DND-41 (cell line): ENCODE data around the gene SEMA5A.
"Not testable (repeated sequence)": the region's sequence is repeated elsewhere in the genome, so short reads cannot be mapped to it uniquely, and the experiment has no call there.

Experiments used
- ATAC-seq: fragments of 200-7000 bp; cut with Tn5 transposase; 3 replicates; pipeline ENCODE4 v1.9.1; 2021; ENCODE audit warnings: low read depth; ENCODE audit not compliant: insufficient read depth
- DNase-seq: peaks from one replicate; pipeline ENCODE4 v3.0.0-alpha.2; 2020
- H2AFZ ChIP-seq: 2 replicates; pipeline ENCODE4 v1.6.0; 2012; ENCODE audit warnings: low read depth, low read length
- H3K27ac ChIP-seq: 2 replicates; pipeline ENCODE4 v1.5.1; 2012; ENCODE audit warnings: low read length, inconsistent platforms
- H3K27me3 ChIP-seq: fragments of 200-600 bp; sonication (generic); 2 replicates; pipeline ENCODE4 v1.6.0; 2012; ENCODE audit warnings: low read length, mild to moderate bottlenecking, inconsistent platforms; ENCODE audit not compliant: insufficient read depth, poor library complexity
- H3K36me3 ChIP-seq: 2 replicates; pipeline ENCODE4 v1.5.1; 2012; ENCODE audit warnings: low read length, inconsistent platforms; ENCODE audit not compliant: insufficient read depth
- H3K4me1 ChIP-seq: 2 replicates; pipeline ENCODE4 v1.5.1; 2012; ENCODE audit warnings: mild to moderate bottlenecking, low read length; ENCODE audit not compliant: insufficient read depth
- H3K4me2 ChIP-seq: 2 replicates; pipeline ENCODE4 v1.6.0; 2012; ENCODE audit warnings: mild to moderate bottlenecking, moderate library complexity, low read length, inconsistent platforms; ENCODE audit not compliant: insufficient read depth
- H3K4me3 ChIP-seq, 2 experiments: fragments of 200-600 bp in 1 of 2; shearing (Covaris generic) in 1 of 2; 2 replicates each; pipeline ENCODE4 v1.5.1; 2012 to 2016; ENCODE audit warnings: inconsistent platforms in 2 of 2, low read length in 2 of 2, mild to moderate bottlenecking in 2 of 2, low read depth in 1 of 2, moderate library complexity in 1 of 2
- H3K79me2 ChIP-seq: 2 replicates; pipeline ENCODE4 v1.6.0; 2012; ENCODE audit warnings: low read length, inconsistent platforms; ENCODE audit not compliant: insufficient read depth
- H3K9ac ChIP-seq: 2 replicates; pipeline ENCODE4 v1.6.0; 2012; ENCODE audit warnings: low read depth, mild to moderate bottlenecking, inconsistent platforms, low read length, moderate library complexity
- H3K9me3 ChIP-seq: 2 replicates; pipeline ENCODE4 v1.5.1; 2012; ENCODE audit warnings: low read length, moderate library complexity, mild to moderate bottlenecking, inconsistent platforms; ENCODE audit not compliant: insufficient read depth, severe bottlenecking
- H4K20me1 ChIP-seq: 2 replicates; pipeline ENCODE4 v1.6.0; 2012; ENCODE audit warnings: low read length; ENCODE audit not compliant: insufficient read depth
- EZH2 ChIP-seq: IDR thresholded peaks from 3 replicates; pipeline ENCODE4 v1.6.1; 2012; ENCODE audit warnings: borderline replicate concordance, low read depth, mild to moderate bottlenecking, moderate library complexity, low read length, inconsistent platforms; ENCODE audit not compliant: severe bottlenecking
- TF ChIP-seq, protein P1 (sequence below): IDR thresholded peaks from 2 replicates; pipeline ENCODE4 v1.5.1; 2012; ENCODE audit warnings: borderline replicate concordance, low read length, moderate library complexity, mild to moderate bottlenecking; ENCODE audit not compliant: poor library complexity, severe bottlenecking; ENCODE audit errors: extremely low read depth

SEMA5A gene

DNA sequence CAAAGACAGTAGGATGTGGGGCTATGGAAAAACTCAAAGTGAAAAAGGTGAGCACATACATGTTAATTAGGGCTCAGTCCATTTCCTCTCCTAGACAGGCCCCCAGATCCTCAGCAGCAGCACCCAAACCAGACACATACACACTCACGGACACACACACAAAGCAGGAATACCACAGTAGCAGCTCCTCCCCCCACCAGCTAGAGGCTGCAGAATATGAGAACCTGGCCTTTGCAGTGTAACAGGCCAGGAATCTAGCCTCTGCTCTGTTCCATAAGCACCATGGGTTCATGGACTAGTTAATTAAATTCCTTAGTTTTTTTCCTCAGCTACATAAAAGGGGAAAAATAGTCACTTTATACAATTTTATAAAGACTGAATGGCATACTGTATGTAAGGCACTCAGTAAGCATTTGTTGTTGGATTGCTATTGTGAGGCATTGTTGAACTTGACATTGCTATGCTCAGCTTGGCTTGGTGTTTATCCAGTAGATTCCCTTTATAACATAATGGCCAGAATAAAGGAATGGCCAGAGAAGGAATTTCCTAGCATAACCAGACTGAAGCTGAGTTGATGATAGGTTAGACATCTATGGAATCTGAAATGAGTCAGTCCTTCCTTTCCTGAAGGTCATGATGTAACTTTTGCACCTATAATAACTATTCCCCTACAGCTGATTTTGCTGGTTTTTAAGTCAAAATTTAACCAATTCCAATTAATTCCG lies 186.8 kb downstream of the SEMA5A start:
- no peaks in the 10 kb centered on the region for H3K79me2 ChIP-seq

DNA sequence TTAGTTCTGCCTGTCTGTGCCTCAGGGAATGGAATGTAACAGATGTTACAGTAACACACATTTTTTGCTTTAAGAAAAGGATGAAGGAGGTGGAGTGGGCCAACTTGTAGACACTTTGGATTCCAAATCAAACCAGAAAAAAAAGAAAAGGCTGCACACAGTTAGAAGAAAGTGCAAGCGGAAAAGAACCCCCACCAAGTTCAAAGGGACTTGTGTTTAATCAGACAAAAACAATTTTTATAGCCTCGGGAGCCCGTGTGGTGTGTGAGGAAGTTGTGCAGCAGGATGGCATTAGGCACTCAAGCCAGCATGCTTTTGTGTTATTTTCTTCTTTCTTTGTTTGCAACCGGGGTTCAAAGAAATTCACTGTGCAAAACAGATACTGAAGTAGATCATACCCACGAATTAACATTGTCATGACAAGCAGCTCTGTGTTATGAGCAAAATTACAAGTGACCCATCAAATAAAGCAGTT lies 189.5 kb downstream of the SEMA5A start:
- H3K79me2 ChIP-seq: no peaks in the 10 kb centered on the region
- no peak overlapping the region for H3K9ac ChIP-seq
- no peaks in the 10 kb centered on the region for H3K27me3 ChIP-seq
- H3K4me2 ChIP-seq: no peak overlapping the region
- H2AFZ ChIP-seq: no peak overlapping the region
- ATAC-seq: no peak
- no peaks in the 10 kb centered on the region for H4K20me1 ChIP-seq
- no peak overlapping the region for H3K4me3 ChIP-seq
- no peak for DNase-seq
- TF ChIP-seq, protein P1, sequence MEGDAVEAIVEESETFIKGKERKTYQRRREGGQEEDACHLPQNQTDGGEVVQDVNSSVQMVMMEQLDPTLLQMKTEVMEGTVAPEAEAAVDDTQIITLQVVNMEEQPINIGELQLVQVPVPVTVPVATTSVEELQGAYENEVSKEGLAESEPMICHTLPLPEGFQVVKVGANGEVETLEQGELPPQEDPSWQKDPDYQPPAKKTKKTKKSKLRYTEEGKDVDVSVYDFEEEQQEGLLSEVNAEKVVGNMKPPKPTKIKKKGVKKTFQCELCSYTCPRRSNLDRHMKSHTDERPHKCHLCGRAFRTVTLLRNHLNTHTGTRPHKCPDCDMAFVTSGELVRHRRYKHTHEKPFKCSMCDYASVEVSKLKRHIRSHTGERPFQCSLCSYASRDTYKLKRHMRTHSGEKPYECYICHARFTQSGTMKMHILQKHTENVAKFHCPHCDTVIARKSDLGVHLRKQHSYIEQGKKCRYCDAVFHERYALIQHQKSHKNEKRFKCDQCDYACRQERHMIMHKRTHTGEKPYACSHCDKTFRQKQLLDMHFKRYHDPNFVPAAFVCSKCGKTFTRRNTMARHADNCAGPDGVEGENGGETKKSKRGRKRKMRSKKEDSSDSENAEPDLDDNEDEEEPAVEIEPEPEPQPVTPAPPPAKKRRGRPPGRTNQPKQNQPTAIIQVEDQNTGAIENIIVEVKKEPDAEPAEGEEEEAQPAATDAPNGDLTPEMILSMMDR: no peak
- TF ChIP-seq EZH2: no peak
- H3K9me3 ChIP-seq: no peaks in the 10 kb centered on the region
- H3K36me3 ChIP-seq: no peaks in the 10 kb centered on the region
- no peaks in the 10 kb centered on the region for H3K4me1 ChIP-seq
- H3K27ac ChIP-seq: no peak overlapping the region

More for the DNA sequence above, 186.8 kb downstream of the SEMA5A start:
- H3K9me3 ChIP-seq: no peaks in the 10 kb centered on the region
- no peak overlapping the region for H3K4me2 ChIP-seq
- no peak for TF ChIP-seq EZH2
- TF ChIP-seq, protein P1: no peak
- H2AFZ ChIP-seq: no peak overlapping the region
- ATAC-seq (no peak), DNase-seq (no peak)
- no peak overlapping the region for H3K9ac ChIP-seq
- H3K4me1 ChIP-seq: no peaks in the 10 kb centered on the region
- H3K36me3 ChIP-seq: no peaks in the 10 kb centered on the region
- no peaks in the 10 kb centered on the region for H4K20me1 ChIP-seq
- H3K27me3 ChIP-seq: no peaks in the 10 kb centered on the region
- no peak overlapping the region for H3K27ac ChIP-seq
- H3K4me3 ChIP-seq: no peak overlapping the region

DNA sequence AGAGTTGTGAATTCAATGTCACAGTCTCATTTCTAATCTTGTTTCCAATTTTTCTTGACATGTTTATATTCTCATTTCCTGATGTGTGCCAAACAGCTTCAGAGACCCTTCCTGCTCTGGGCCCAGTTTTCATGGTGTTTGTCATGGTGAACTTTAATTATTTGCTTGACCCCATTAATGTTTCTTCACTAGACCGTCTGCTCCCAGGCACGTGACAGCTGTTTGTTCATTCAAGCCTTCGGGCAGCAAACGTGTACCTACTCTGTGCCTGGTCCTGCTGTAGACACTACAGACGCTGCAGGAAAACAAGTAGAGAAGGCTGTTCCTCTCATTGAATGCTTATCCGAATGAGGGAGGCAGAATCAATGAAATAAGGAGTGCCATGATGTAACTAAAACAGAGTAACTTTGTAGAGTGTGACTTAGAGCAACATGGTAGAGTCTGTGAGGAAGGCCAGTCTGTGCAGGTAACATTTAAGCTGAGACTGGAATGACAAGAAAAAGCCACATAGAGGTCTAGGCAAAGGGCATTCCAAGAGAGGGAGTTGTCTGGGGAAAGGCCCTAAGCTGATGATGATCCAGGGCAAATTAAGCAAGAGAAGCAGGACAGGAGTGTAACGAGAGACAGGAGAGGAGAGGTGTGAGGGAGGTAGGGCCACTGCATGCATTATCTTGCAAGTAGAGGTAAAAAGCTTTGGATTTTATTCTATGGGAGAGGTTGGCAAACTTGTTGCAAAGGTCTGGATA lies 191.4 kb downstream of the SEMA5A start:
- Histone ChIP-seq H3K4me2 (no peak overlapping the region), H2AFZ (no peak overlapping the region), H4K20me1 (no peaks in the 10 kb centered on the region), H3K27me3 (no peaks in the 10 kb centered on the region), H3K9me3 (no peaks in the 10 kb centered on the region), H3K4me3 (no peak overlapping the region), H3K9ac (no peak overlapping the region), H3K79me2 (no peaks in the 10 kb centered on the region), H3K4me1 (no peaks in the 10 kb centered on the region), H3K27ac (no peak overlapping the region), H3K36me3 (no peaks in the 10 kb centered on the region)
- no peak for DNase-seq
- TF ChIP-seq, protein P1: no peak
- TF ChIP-seq EZH2: no peak
- ATAC-seq: no peak

DNA sequence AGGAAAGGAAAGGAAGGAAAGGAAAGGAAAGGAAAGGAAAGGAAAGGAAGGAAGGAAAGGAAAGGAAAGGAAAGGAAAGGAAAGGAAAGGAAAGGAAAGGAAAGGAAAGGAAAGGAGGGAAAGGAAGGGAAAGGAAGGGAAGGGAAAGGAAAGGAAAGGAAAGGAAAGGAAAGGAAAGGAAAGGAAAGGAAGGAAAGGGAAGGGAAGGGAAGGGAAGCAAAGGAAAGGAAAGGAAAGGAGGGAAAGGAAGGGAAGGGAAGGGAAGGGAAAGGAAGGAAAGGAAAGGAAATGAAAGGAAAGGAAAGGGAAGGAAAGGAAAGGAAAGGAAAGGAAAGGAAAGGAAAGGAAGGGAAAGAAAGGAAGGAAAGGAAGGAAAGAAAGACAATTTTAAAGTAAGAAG lies 192.8 kb downstream of the SEMA5A start:
- H3K4me3 ChIP-seq, DNase-seq, H3K4me2 ChIP-seq, H3K36me3 ChIP-seq, H2AFZ ChIP-seq, H3K27ac ChIP-seq, H3K27me3 ChIP-seq, H3K4me1 ChIP-seq, H4K20me1 ChIP-seq, H3K9me3 ChIP-seq, H3K79me2 ChIP-seq, H3K9ac ChIP-seq, ATAC-seq: not testable (repeated sequence)
